Measurements from ENCODE around the gene RGS10. TPM values are rescaled to one million over a fixed set of nuclear protein-coding genes. Genes with fewer than 3 reads are reported as not detected.

The RGS10 gene
- total RNA-seq, 1 donor from 2014 or later = 46.9 TPM

- no peak for DNase-seq (ENCODE audit: low spot score)
Observed at GRCh38 chr10:119518176-119518575, 24.3 kb downstream of the RGS10 start.

GRCh38 chr10:119517235-119518141, 25.0 kb downstream of the RGS10 start:
- no peak for DNase-seq (ENCODE audit: low spot score)

GRCh38 chr10:119516381-119517234, 25.9 kb downstream of the RGS10 start:
- DNase-seq (ENCODE audit: low spot score) = no peak

- DNase-seq (ENCODE audit: low spot score) = no peak
Observed at GRCh38 chr10:119515511-119516045, 26.9 kb downstream of the RGS10 start.

- DNase-seq (ENCODE audit: low spot score) = no peak
Observed at GRCh38 chr10:119514819-119515218, 27.7 kb downstream of the RGS10 start.

- no peak for DNase-seq (ENCODE audit: low spot score)
Observed at GRCh38 chr10:119511828-119512515, 30.5 kb downstream of the RGS10 start.

- DNase-seq (ENCODE audit: low spot score) = no peak
Observed at GRCh38 chr10:119509909-119510451, 32.5 kb downstream of the RGS10 start.

GRCh38 chr10:119507115-119507514, 35.4 kb downstream of the RGS10 start:
- DNase-seq (ENCODE audit: low spot score) = no peak

GRCh38 chr10:119505588-119506315, 36.8 kb downstream of the RGS10 start:
- DNase-seq (ENCODE audit: low spot score) = no peak

GRCh38 chr10:119505131-119505551, 37.4 kb downstream of the RGS10 start:
- DNase-seq (ENCODE audit: low spot score) = peak; percentile 41

- DNase-seq (ENCODE audit: low spot score) = no peak
Observed at GRCh38 chr10:119504651-119505050, 37.9 kb downstream of the RGS10 start.

- DNase-seq (ENCODE audit: low spot score) = no peak
Observed at GRCh38 chr10:119503821-119504220, 38.7 kb downstream of the RGS10 start.

- no peak for DNase-seq (ENCODE audit: low spot score)
Observed at GRCh38 chr10:119502618-119503155, 39.8 kb downstream of the RGS10 start.

GRCh38 chr10:119502209-119502608, 40.3 kb downstream of the RGS10 start:
- DNase-seq (ENCODE audit: low spot score) = no peak

GRCh38 chr10:119501690-119502089, 40.8 kb downstream of the RGS10 start:
- no peak for DNase-seq (ENCODE audit: low spot score)

- DNase-seq (ENCODE audit: low spot score) = no peak
Observed at GRCh38 chr10:119500821-119501220, 41.7 kb downstream of the RGS10 start.

- DNase-seq (ENCODE audit: low spot score) = peak; percentile 92
Observed at GRCh38 chr10:119500123-119500795, 42.3 kb downstream of the RGS10 start.

- no peak for DNase-seq (ENCODE audit: low spot score)
Observed at GRCh38 chr10:119499677-119500002, 42.9 kb downstream of the RGS10 start.

- no peak for DNase-seq (ENCODE audit: low spot score)
Observed at GRCh38 chr10:119498889-119499676, 43.4 kb downstream of the RGS10 start.
